ENCODE data around the gene SPRR2G. TPM values are rescaled to one million over a fixed set of nuclear protein-coding genes. Genes with fewer than 3 reads are reported as not detected.

Gene SPRR2G
- total and polyA plus RNA-seq, 2 experiments from 2014 or later, result not detected

DNA sequence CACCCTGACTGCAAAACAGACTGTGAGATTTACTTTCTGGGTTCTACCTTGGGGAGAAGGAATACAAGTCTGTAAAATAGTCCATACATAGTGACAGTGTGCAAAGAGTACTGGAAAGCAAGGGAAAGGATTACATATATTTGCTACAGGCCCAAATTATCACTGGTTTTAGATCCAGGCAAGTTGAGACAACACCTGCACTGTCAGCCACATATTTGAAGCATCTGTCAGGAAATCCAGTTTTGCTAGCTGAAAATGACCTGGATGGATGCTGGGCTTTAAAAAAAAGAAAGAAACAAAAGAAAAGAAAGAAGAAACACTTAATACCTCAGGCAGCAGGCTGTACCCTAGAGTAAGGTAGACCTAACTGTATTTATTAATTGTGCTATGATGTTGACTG, 23.9 kb upstream of the SPRR2G start:
- H4K20me1 ChIP-seq (replicated peaks; ENCODE audit: insufficient read depth), result no peaks in the 10 kb centered on the region
- DNase-seq (ENCODE audit: low spot score) (no peak), ATAC-seq (no peak)
- no peaks in the 10 kb centered on the region; the same call in 2 of the 3 replicates for H3K4me1 Mint-ChIP-seq
- no peak overlapping the region for H3K4me2 ChIP-seq
- no peaks in the 10 kb centered on the region; the same call in 2 of the 3 replicates for H3K9me3 Mint-ChIP-seq
- H3K27ac Mint-ChIP-seq, result no peak overlapping the region
- no peak overlapping the region for H3K27ac ChIP-seq (ENCODE audit: low read depth)
- TF ChIP-seq, protein P1, sequence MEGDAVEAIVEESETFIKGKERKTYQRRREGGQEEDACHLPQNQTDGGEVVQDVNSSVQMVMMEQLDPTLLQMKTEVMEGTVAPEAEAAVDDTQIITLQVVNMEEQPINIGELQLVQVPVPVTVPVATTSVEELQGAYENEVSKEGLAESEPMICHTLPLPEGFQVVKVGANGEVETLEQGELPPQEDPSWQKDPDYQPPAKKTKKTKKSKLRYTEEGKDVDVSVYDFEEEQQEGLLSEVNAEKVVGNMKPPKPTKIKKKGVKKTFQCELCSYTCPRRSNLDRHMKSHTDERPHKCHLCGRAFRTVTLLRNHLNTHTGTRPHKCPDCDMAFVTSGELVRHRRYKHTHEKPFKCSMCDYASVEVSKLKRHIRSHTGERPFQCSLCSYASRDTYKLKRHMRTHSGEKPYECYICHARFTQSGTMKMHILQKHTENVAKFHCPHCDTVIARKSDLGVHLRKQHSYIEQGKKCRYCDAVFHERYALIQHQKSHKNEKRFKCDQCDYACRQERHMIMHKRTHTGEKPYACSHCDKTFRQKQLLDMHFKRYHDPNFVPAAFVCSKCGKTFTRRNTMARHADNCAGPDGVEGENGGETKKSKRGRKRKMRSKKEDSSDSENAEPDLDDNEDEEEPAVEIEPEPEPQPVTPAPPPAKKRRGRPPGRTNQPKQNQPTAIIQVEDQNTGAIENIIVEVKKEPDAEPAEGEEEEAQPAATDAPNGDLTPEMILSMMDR (conservative IDR thresholded peaks at IDR 0.05; ENCODE audit: low read depth in 2 of 2), result no peak
- TF ChIP-seq, protein P2, sequence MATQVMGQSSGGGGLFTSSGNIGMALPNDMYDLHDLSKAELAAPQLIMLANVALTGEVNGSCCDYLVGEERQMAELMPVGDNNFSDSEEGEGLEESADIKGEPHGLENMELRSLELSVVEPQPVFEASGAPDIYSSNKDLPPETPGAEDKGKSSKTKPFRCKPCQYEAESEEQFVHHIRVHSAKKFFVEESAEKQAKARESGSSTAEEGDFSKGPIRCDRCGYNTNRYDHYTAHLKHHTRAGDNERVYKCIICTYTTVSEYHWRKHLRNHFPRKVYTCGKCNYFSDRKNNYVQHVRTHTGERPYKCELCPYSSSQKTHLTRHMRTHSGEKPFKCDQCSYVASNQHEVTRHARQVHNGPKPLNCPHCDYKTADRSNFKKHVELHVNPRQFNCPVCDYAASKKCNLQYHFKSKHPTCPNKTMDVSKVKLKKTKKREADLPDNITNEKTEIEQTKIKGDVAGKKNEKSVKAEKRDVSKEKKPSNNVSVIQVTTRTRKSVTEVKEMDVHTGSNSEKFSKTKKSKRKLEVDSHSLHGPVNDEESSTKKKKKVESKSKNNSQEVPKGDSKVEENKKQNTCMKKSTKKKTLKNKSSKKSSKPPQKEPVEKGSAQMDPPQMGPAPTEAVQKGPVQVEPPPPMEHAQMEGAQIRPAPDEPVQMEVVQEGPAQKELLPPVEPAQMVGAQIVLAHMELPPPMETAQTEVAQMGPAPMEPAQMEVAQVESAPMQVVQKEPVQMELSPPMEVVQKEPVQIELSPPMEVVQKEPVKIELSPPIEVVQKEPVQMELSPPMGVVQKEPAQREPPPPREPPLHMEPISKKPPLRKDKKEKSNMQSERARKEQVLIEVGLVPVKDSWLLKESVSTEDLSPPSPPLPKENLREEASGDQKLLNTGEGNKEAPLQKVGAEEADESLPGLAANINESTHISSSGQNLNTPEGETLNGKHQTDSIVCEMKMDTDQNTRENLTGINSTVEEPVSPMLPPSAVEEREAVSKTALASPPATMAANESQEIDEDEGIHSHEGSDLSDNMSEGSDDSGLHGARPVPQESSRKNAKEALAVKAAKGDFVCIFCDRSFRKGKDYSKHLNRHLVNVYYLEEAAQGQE (IDR thresholded peaks at IDR 0.05; ENCODE audit: unreplicated experiment), result no peak
- TF ChIP-seq EZH2 (IDR thresholded peaks at IDR 0.05; ENCODE audit: low read depth, unreplicated experiment) (no peak), EZH2phosphoT487 (IDR thresholded peaks at IDR 0.05; ENCODE audit: unreplicated experiment) (no peak), JUNB (IDR thresholded peaks at IDR 0.05; ENCODE audit: unreplicated experiment) (no peak)
- TF ChIP-seq, protein P3, sequence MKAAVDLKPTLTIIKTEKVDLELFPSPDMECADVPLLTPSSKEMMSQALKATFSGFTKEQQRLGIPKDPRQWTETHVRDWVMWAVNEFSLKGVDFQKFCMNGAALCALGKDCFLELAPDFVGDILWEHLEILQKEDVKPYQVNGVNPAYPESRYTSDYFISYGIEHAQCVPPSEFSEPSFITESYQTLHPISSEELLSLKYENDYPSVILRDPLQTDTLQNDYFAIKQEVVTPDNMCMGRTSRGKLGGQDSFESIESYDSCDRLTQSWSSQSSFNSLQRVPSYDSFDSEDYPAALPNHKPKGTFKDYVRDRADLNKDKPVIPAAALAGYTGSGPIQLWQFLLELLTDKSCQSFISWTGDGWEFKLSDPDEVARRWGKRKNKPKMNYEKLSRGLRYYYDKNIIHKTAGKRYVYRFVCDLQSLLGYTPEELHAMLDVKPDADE (IDR thresholded peaks at IDR 0.05), result no peak
- TF ChIP-seq, protein P4, sequence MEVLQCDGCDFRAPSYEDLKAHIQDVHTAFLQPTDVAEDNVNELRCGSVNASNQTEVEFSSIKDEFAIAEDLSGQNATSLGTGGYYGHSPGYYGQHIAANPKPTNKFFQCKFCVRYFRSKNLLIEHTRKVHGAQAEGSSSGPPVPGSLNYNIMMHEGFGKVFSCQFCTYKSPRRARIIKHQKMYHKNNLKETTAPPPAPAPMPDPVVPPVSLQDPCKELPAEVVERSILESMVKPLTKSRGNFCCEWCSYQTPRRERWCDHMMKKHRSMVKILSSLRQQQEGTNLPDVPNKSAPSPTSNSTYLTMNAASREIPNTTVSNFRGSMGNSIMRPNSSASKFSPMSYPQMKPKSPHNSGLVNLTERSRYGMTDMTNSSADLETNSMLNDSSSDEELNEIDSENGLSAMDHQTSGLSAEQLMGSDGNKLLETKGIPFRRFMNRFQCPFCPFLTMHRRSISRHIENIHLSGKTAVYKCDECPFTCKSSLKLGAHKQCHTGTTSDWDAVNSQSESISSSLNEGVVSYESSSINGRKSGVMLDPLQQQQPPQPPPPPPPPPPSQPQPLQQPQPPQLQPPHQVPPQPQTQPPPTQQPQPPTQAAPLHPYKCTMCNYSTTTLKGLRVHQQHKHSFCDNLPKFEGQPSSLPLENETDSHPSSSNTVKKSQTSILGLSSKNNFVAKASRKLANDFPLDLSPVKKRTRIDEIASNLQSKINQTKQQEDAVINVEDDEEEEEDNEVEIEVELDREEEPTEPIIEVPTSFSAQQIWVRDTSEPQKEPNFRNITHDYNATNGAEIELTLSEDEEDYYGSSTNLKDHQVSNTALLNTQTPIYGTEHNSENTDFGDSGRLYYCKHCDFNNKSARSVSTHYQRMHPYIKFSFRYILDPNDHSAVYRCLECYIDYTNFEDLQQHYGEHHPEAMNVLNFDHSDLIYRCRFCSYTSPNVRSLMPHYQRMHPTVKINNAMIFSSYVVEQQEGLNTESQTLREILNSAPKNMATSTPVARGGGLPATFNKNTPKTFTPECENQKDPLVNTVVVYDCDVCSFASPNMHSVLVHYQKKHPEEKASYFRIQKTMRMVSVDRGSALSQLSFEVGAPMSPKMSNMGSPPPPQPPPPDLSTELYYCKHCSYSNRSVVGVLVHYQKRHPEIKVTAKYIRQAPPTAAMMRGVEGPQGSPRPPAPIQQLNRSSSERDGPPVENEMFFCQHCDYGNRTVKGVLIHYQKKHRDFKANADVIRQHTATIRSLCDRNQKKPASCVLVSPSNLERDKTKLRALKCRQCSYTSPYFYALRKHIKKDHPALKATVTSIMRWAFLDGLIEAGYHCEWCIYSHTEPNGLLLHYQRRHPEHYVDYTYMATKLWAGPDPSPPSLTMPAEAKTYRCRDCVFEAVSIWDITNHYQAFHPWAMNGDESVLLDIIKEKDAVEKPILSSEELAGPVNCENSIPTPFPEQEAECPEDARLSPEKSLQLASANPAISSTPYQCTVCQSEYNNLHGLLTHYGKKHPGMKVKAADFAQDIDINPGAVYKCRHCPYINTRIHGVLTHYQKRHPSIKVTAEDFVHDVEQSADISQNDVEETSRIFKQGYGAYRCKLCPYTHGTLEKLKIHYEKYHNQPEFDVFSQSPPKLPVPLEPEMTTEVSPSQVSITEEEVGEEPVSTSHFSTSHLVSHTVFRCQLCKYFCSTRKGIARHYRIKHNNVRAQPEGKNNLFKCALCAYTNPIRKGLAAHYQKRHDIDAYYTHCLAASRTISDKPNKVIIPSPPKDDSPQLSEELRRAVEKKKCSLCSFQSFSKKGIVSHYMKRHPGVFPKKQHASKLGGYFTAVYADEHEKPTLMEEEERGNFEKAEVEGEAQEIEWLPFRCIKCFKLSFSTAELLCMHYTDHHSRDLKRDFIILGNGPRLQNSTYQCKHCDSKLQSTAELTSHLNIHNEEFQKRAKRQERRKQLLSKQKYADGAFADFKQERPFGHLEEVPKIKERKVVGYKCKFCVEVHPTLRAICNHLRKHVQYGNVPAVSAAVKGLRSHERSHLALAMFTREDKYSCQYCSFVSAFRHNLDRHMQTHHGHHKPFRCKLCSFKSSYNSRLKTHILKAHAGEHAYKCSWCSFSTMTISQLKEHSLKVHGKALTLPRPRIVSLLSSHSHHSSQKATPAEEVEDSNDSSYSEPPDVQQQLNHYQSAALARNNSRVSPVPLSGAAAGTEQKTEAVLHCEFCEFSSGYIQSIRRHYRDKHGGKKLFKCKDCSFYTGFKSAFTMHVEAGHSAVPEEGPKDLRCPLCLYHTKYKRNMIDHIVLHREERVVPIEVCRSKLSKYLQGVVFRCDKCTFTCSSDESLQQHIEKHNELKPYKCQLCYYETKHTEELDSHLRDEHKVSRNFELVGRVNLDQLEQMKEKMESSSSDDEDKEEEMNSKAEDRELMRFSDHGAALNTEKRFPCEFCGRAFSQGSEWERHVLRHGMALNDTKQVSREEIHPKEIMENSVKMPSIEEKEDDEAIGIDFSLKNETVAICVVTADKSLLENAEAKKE (CRISPR knock-in tag; IDR thresholded peaks at IDR 0.05), result no peak
- H3F3A ChIP-seq (replicated peaks; ENCODE audit: low read depth), result no peaks in the 10 kb centered on the region
- H2AFZ ChIP-seq, result 0 out of 2 replicates have a peak overlapping the region, but pooled peaks have one; percentile 6
- H3K4me1 ChIP-seq (ENCODE audit: insufficient read depth), result no peaks in the 10 kb centered on the region
- no peaks in the 10 kb centered on the region for H3K36me3 Mint-ChIP-seq (ENCODE audit: low read depth)
- H3K4me3 ChIP-seq, result no peak overlapping the region
- H3K27me3 Mint-ChIP-seq (ENCODE audit: insufficient read depth, low read depth, poor library complexity), result peaks cover 1% of the 10 kb centered on the region
- H3K4me3 Mint-ChIP-seq, result no peak overlapping the region
- no peaks in the 10 kb centered on the region for H3K36me3 ChIP-seq (ENCODE audit: insufficient read depth)
- no peaks in the 10 kb centered on the region for H3K27me3 ChIP-seq (ENCODE audit: insufficient read depth)
- H3K9me2 ChIP-seq (ENCODE audit: insufficient read depth), result peaks cover 29% of the 10 kb centered on the region
- no peaks in the 10 kb centered on the region for H3K79me2 ChIP-seq (replicated peaks; ENCODE audit: insufficient read depth)
